SU-DHL-6 (cell line): Measurements from ENCODE around the gene RNF111.
"Not testable (repeated sequence)": the region's sequence is repeated elsewhere in the genome, so short reads cannot be mapped to it uniquely, and the experiment has no call there.

Experiments
- EZH2phosphoT487 ChIP-seq: fragments of 200-600 bp; sonication (generic), shearing (Covaris generic); conservative IDR thresholded peaks from 2 replicates; pipeline ENCODE4 v1.6.1; 2018; ENCODE audit warnings: mild to moderate bottlenecking, antibody characterized with exemption, low read length, moderate library complexity, mixed read lengths
- TF ChIP-seq, protein P1 (sequence below): fragments of 200-600 bp; sonication (generic); IDR thresholded peaks from one replicate; pipeline ENCODE4 v1.5.1; 2017; ENCODE audit warnings: antibody characterized with exemption, mild to moderate bottlenecking, low read length, moderate library complexity; ENCODE audit not compliant: insufficient read depth, poor library complexity, severe bottlenecking

DNA sequence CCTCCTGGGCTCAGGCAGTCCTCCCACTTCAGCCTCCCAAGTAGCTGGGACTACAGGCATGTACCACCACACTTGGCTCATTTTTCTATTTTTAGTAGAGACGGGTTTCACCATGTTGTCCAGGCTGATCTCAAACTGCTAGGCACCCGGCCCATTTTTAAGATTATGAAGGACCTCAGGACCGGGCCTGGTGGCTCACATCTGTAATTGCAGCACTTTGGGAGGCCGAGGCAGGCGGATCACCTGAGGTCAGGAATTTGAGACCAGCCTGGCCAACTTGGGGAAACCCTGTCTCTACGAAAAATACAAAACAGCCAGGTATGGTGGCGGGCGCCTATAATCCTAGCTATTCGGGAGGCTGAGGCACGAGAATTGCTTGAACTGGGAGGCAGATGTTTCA is 12.8 kb downstream of the RNF111 start:
- TF ChIP-seq, protein P1, sequence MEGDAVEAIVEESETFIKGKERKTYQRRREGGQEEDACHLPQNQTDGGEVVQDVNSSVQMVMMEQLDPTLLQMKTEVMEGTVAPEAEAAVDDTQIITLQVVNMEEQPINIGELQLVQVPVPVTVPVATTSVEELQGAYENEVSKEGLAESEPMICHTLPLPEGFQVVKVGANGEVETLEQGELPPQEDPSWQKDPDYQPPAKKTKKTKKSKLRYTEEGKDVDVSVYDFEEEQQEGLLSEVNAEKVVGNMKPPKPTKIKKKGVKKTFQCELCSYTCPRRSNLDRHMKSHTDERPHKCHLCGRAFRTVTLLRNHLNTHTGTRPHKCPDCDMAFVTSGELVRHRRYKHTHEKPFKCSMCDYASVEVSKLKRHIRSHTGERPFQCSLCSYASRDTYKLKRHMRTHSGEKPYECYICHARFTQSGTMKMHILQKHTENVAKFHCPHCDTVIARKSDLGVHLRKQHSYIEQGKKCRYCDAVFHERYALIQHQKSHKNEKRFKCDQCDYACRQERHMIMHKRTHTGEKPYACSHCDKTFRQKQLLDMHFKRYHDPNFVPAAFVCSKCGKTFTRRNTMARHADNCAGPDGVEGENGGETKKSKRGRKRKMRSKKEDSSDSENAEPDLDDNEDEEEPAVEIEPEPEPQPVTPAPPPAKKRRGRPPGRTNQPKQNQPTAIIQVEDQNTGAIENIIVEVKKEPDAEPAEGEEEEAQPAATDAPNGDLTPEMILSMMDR = not testable (repeated sequence)
- not testable (repeated sequence) for TF ChIP-seq EZH2phosphoT487
